NCI-H2227 treated with DMSO at 0.1 percent for 48 hours (cell line): ENCODE data around the gene CCNL1.

Source experiments
- DNase-seq: peaks from one replicate; lab custom pipeline; 2025; lab: John Stamatoyannopoulos, UW

Gene CCNL1

DNA sequence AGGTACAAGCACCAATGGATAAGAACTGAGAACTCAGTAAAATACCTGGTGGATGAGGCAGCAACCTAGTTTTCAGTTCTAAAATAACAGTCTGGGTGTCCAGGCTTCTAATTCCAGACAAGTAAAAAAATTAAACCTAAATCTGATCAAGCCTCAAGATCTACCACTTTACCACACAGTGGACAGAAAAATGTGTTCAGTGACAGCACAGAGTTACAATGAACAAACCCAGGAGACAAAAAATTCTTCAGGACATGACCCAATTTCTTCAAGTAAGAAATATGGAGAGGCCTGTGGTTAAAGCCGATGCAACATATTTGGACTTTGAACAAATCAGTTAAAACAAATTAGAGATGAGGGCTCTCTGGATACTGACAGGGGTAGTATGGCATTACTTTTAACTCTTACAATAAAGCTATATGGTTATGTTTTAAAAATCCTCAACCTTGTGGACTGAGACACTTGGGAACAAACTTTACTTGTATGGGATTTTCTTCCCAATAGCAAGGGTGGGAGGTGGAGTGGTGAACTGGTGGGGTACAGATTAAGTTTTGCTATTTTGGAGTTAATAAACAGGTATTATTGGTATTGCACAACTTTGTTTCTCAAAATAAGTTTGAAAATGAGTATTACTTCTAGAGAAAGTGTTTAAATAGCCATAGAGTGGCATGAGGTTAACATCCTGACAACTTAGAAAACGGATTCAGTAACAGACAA lies 14.2 kb downstream of the CCNL1 start:
- DNase-seq, result no peak

DNA sequence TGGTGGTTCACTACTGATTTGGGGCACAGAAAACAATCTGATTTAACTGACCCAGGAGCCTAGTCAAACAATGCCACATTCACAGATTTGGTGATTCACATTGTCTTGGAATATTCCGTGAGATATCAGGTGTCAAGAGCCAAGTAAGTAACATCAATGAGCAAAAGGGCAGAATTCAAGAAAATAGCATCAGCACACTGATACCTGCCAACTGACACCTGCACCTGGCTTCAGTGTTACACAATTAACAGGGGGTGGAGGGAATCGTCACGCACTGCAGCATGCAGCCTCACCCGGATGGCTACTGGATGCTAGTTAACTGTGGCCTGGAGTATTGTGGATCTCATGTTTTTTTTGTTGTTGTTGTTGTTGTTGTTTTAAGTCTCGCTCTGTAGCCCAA lies 17.6 kb downstream of the CCNL1 start:
- DNase-seq, result no peak

DNA sequence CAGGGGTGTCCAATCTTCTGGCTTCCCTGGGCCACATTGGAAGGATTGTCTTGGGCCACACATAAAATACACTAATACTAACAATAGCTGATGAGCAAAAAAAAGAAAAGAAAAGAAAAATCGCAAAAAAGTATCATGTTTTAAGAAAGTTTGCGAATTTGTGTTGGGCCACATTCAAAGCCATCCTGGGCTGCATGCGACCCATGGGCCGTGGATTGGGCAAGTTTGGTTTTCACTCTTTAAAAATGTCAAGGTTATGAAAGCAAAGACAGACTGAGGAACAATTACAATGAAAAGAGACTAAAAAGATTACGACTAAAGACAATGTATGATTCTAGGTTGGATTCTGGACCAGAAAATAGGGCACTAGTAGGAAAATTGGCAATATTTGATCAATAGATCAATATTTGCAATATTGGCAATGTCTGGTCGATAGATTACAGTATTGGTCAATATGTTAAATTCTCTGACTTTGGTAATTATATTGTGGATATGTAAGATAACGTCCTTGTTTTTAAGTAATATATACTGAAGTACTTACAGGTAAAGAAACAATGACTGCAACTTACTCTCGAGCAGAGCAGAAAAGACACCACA lies 19.9 kb downstream of the CCNL1 start:
- DNase-seq, result no peak

DNA sequence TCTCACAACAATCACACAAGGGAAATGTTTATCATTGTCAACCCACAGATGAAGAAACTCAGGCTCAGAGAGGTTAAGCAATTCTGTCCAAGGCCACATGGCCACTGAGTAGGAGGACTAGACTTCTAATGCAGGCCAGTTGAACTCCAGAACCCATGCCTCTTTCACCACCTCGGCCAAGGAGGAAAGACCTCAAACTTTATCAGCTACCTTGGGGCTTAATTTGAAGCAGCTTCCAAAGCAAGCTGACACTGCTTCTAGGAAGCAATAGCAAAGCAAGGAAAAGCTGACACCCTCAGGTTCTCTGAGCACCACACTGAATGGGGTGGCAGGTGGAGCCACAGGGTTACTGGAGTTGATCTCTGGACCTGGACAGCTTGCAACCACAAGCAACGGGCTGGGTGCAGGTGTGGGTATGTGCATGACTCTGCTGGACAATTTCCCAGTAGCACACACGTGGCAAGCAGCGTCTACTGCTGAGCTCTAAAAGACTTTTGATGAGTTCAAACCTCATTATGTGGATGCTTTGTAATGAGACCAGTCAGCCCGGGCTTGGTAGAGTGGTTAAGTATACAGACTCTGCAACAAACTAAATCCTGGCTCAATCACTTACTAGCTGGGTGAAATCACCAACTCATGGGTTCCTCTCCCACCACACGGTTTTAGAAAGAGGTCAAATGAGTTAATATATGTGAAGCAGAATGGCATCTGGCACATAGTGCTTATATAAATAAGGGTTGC lies 23.1 kb downstream of the CCNL1 start:
- DNase-seq, result no peak

DNA sequence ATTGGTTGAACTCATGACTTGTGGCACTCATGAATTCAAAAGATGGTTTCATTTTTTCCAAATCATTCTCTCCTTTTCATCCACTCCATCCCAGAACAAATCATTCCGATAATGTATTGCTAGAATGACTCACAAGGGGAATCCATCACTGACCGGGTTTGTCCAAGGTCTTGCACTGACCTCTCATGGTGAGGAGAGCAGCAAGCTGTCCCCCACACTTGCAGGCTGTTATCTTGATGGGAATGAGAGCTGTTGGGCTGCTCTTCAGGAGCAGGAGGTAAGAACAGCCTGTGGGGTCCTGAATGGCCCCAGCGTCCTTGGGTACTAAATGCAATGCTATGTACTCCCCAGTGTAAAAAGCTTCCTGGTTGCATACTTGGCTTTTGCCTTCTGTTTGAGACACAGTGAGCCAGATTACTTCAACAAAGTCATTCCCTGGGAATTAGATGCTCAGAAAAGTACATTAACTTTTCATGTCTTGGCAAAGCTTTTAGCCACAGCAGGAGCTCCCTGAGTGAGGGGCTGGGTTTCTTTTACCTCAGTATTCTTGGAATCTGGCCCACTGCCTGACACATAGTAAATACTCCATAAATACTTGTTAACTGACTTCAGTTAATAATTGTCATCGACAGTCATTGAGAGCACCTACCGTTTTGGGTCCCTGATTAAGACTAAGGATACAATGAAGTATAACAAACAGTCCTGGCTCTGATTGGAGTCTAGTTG lies 24.1 kb downstream of the CCNL1 start:
- no peak for DNase-seq

DNA sequence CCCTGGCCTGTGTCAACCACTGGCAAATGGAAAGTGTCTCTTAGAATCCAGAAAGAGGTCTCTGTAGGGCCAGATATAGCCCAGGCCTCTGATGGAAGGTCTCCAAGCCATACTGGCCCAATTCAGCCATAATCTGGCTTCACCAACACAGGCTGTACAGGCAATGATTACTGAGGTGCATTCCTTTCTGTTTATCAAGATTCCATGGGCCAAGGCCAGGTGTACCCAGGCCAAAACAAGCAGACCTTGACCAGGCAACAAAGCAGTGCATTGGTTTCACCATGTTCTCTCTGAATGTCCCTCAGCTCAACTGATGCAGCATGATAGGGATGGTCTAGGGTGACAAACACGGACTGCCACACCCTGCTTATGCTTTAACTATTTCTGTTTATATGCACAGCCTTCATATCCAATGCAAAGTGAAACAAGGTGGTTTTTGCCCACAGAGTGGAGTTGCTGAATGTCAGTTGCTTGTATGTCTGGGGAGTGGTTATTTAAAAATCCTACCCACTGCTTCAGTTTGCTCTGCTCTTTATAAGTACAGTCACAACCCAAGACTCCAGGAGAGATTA lies 25.2 kb downstream of the CCNL1 start:
- no peak for DNase-seq

DNA sequence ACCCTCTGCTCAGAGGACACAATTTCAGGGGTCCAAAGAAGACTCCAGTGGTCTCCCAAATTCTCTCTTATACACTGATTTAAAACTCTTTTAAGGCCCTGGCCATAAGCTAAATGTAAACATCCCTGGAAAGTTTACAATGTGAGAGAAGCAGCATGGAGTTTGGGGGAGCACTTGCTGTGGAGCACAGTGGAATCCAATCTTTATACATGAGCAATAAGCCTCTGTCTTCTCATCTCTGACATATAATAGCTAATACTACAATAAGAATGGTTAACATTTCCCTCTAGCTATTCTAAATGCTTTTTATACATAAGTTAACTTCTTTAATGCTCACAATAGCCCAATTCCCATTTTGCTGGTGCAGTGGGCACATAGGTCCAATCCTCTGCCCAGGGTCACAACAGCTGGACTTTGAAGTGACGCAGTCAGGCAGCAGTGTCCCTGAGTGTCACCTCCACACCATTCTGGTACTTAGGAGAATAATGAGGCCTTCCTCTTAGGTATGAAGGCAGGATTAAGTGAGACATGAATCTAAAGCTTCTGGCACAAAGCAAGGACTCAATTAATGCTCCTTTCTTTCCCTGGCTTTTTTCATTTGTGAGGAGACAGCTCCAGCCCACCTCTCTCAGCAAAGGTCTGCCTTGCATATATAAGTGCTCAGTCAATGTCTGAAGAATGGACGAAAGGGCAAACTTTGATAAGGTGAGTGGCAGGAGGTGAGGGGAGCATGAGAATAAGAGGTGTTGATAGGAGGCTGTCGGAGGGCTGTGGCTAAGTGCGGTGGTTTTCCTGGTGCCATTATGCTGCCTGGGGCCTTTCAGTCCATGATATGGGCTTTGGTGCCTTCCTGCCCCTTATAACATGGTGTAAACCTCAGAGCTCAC lies 26.3 kb downstream of the CCNL1 start:
- no peak for DNase-seq

DNA sequence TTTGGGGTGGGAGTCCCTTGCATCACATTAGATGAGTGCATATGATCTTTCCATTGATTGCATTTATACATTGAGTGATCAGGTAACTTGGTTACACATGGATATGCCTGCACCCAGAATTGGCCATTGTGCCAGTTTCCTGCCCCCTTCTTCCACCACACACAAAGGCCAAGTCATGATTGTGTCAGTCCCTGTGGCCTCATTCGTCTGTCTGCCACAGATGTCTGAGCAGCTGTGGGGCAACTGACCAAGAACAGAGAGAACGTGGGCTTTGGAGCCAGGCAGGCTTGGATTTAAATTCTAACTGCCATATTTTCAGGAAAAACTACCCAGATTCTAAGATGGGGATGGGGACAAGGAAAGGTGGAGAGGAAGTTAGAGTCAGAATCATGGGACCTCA lies 27.0 kb downstream of the CCNL1 start:
- DNase-seq, result no peak

DNA sequence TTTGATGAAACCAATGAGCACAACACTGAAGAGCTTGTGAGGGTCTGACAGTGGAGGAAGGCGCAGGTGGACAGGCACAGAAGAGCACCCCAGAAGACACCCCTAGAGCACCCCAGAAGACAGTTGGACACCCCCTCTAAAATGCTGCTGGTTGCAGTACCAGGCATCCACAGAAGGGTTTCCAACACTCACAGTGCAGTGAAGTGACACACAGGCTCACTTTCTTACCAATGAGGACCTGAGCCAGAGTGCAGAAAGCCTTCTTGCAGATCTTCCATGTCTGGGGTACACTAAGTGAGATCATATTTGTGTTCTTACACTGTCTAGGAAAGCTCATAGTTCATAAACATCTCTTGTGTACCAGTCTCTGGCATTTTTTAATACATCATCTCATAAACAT lies 27.6 kb downstream of the CCNL1 start:
- no peak for DNase-seq

DNA sequence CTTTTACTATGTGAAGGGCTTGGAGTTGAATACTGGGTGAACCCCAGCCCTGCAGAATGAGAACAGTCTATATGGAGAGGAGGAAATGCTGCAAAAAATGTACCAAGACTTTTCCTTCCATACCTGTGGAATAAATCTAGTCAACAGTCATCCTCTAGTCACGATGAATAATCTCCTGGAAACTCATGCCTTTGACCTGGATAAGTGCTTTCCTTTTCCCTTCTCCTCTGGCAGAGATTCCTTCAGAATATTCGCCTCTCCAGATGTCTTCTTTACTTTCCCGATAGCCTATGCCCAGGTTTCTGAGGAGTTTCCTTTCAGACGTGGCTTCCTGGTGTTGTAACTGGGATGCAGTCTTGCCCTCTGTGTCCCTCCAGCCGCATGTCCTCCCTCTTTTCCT lies 28.1 kb downstream of the CCNL1 start:
- no peak for DNase-seq

DNA sequence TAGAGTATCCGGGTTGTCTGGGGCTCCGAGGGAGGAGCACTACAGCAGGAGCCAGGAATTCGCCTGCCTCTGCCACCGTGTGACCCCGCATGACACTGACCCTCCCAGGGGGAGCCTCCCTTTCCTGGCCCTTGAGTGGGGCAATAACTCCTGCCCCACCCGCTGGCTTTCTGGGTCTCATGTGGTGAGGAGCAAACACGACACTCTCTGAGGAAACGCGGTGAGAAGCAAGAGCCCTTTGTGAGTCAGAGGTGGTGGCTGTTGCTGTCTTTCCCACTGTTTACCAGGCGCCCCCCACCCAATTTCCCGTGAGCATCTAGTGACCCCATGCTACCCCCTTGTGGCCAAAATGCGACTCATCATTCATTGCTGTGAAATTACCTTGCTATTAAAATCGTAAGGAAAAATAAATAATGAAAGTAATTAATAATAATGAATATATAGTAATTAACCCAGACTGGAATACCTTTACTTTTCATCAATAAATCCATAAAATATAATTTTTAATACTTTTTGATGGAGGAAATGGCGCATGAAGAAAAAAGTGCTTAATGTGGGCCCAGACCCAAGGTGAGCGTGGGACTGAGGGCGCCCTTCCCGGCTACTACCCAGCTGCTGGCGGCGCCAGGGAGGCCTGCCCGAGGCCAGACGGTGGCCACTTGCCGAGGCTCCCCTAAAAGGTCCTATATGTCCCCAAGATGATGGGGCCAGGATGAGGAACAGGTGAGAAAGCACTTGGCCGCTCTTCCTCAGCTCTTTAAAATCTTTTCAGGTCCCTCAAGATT lies 29.3 kb downstream of the CCNL1 start:
- DNase-seq, result peak; percentile 67

DNA sequence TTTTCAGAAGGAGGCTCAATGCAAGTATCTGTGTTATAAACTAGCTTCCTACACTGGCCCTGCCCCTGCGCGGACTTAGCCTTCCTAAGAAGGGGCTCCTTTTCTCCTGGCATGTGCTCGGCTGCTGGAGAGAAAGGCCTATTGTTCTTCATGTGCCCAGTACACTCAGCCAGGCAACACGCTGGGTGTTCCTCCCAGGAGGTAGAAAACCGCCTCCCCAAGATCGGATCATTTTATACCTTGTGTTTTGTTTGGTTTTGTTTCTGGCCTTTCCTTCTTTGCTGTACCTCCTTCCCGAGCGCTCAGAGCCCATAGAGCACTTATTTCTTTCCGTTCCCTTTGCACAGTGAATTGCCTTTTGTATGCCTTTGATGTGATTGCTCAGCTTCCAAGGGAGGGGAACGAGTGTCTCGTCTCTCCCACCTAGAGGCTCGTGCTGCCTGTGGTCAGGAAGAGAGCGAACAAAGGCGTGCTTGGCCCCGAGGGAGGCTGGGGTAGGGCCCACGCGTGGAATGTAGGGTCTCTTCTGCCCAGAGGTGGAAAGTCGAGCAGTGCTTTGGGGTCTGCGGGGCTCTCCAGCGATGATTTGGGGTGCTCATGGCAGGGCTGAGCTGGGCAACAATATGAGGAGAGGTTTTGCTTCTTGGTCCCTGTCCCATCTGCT lies 30.0 kb downstream of the CCNL1 start:
- peak; percentile 23 for DNase-seq

DNA sequence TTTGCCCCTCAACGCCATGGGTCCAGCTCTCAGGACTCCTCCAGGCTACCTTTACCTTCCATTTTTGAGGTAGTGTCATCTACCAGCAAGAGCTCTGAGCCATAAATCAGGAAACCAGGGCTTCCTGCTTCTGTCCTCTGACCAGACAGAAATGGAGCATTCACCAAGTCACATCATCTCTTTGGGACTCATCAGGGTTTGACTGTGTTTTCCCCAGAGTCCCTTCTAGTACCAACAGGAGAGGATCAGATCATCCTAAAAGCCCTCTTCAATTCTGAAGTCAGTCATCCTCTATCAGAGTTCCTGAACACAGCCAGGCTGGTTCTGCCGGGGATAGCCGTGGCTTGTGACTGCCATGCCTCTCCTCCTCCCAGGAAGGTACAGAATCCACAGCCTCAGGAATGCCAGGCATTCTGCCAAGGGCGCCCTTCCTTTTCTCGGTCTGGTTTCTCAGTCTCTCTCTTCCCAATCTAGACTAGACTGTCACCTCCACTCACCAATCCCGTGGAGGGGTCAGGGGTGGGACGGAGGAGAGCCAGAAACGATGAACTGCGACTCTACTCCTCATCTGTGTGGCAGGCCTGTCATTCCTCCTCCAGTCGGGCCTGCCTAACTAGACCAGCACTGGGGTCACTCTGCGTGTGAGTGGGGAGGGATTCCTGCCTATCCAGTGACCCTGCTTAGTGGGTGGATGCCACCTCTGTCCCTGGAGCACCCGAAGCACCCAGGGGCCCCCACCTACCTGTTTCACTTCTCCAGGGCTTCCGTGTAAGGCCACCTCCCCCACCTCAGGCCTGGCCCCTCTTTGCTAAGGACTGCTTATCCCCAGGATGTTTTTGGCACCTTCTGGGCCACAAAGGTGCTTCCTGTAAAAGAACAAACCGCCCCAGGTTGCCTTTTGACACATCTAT lies 30.9 kb downstream of the CCNL1 start:
- no peak for DNase-seq

DNA sequence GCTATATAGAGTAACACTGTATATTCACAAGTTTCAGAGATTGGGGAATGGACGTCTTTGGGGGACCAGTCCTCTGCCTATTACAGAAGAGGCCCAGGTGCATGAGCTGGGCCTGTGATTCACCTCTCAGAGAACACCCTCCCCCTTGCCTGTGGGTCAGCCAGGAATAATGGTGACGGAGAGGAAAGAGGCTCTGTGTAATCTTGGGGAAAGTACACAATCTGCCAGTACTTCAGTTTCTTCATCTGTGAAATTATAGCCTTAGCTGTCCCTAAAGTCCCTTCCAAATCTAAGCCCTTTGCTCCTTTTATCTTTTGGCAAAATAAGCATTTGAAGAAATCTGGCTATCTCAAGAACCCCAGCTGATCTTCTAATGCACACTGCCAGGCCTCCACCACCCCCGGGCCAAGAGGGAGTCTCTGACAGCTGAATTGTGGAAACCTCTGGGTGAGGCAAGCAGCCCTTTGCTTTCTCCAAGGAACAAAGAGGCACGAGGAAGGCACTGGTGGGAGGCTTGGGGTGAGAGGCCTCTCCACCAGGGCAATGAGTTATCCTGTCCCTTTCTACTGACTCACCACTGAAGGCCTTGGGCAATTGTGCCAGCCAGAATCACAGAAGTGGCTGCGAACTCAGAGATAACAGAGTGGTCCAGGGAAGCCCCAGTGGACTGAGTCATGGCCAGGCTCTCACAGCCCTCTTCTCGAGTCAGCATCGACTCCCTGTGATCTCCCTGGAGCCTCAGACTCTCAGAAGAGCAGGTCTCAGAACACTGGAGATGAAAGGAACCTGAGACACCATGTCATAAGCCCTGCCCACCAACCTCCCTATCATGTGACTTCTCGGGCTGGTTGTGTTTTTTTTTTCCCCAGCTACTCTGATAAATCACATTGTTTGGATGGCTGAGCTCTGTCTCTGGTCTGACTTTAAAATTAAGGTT lies 31.8 kb downstream of the CCNL1 start:
- DNase-seq, result no peak

DNA sequence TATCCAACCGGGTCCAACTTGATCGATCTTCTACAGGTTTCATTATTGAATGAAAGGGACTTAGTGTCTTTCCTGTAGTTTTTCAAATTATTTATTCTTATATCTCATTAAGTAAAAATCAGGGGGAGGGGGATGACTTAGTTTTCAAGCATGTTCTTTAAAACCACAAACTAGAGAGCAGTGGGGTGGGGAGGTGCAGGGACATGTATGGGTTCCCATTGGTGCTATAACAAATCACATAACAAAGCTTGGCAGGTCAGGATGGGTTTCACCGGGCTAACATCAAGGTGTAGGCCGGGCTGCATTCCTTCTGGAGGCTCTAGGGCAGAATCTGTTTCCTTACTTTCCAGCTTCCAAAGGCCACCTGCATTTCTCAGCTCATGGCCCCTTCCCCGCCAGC lies 32.7 kb downstream of the CCNL1 start:
- no peak for DNase-seq

DNA sequence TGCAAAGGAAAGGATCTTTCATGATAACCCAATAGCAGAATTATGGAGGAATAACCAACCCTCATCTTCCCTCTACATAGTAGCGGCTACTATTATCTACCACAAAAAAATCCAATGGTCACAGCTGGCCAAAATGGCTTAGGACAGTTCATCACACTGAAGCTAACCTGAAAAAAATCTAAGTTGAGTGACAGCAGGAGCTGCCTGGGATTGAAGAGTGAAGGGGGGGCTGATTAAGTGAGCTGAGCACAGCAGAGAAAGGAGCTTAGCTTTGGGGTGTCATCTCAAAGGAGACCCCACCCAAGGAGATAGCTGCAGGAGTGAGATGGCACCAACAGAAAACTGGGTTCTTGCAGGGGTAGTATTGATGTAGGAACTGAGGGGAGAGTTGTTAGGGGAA lies 33.6 kb downstream of the CCNL1 start:
- DNase-seq, result no peak

DNA sequence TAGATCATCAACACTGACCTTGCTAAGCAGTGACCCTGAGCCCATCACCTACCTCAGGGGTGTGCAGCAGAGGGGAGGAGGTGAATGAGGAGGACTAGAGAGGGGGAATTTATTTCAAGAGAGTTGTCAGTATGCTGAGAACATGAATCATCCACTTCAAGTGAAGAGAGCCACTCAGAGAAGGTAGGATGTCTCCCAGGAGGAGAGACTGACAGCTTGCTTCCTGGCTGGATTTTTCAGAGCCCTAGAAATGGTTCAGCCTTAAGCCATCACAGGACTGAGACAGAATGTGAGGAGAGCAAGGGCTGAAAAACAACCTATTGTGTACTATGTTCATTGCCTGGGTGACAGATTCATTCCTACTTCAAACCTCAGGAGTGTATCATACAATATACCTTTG lies 34.8 kb downstream of the CCNL1 start:
- DNase-seq, result no peak

DNA sequence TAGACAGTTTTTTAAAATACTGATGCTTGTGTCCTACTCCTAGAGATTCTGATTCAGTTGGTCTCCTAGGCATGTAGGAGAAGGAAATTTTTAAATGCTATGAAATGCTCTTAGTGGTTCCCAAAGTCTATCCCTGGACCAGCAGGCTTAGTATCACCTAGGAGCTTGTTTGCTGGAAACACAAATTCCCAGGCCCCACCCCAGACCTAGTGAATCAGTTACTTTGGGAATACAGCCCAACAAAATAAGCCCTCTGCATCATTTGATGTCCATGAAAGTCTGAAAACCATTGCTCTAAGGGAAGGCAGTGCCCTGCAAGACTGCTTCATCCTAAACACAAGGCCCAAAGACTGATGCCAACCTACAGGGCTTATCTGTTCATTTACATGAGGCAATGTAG lies 36.3 kb downstream of the CCNL1 start:
- DNase-seq, result no peak
